ENCODE measurements around the gene SRM.
"Not testable (repeated sequence)": the region's sequence is repeated elsewhere in the genome, so short reads cannot be mapped to it uniquely, and the experiment has no call there.

The SRM gene

DNA sequence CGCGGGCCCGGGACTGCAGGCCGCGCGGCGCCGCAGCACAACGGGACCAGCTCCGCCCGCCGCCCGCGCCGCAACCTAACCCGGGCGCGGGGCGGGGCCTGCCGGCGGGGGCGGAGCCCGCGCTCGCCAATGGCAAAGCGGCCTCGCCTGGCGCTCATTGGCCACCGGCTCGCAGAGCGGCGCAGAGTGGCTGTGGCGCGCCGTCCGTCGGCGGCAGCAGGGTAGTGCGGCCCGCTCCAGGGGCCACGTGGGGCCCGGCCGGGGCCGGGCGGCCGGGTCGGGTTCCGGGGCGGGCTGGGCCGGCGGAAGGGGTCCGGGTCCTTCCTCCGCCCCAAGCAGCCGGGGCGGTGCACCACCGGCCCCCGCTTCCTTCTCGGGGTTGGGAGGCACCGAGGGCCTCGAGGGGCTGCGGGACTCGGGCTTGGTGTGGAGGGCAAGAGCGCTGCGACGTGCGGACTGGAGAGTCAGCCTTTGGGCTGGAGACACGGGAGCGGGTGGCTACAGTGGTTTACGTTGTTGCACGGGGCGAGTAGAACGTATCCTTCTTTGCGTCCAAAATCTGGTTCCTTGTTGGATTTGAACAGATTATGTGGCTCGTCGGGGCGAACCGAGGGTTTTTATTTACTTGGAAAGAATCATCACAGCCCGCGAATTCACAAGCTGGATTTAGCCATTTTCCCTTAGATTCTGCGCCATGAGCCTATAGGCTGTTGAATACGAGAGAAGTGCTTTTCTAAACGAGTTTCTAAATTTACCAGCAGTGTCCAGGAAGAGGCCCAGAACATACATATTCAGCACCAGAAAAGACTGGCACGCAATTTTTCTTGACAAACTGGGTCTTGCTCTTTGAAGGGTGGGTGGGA is at the start of gene SRM:
SRM (minus strand) TSS at position 51 of the 863 bp plus-strand sequence. CDS start 75 bp downstream, outside the sequence.
- DNase-seq (ENCODE audit: low read depth, low spot score) = peak; percentile 89

DNA sequence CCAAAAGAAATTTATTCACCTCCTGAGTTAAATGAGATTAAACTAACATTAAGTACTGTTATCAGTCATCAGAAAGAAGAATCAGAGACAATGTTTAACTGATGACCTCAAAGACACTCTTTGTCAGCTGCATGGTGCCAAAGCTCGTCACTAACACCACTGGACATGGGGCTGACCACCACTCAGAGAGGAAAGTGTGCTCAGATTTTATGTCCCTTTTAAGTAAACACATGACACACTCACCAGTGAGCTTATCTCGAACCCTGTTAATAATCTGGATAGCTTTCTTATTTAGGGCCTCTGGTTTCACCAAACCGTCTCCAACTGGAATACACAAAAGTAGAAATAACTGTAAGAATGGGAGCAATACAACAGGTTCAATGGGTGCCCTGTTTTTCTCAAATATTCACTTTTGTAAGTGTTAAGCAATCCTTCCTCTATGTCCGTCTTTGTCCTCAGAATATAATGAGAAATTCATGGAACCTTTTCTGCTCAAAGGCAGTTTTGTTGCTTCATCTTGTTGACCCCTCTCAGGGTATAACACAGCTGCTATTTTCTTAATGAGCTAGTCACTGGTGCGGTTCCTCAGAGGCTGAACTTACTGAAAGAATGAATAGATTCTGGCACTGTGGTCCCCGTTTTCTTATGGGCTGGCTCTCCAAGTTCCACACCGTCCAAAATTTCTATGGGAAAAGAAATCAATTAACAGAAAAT is 49.4 kb upstream of the SRM start:
- DNase-seq (ENCODE audit: low read depth, low spot score) = no peak

DNA sequence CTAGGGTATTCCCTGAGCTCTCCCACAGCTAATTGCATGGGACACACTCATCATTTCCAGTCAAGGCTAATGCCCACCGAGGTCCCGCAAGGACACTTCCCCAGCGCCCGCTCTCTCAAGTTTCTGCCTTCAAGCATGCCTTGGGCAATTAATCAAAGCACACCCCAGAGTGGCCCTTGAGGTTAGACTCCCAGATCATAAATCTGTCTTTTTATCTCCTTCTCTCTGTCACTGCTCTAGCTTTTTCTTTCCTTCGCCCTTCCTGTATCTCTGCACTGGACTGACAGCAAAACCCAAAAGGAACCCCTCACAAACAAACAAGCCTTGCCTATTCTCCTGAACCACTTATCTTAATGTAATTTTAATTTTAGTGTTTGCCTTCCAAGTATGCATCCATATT is 47.8 kb upstream of the SRM start:
- DNase-seq (ENCODE audit: low read depth, low spot score) = no peak

DNA sequence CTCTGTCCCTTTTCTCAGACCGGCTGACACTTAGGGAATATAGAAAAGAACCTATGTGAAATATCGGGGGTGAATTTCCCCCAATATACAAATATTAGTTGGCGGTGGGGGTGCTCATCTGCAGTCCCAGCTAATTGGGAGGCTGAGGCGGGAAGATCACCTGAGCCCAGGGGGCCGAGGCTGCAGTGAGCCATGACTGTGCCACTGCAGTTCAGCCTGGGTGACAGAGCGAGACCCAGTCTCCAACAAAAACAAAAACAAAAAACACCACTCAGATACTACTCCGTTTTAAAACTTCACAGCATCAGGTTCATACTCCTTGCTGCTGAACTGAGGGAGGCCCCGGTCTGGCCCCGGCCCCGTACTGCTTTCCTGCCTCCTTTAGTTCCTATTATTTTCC is 45.8 kb upstream of the SRM start:
- no peak for DNase-seq (ENCODE audit: low read depth, low spot score)

DNA sequence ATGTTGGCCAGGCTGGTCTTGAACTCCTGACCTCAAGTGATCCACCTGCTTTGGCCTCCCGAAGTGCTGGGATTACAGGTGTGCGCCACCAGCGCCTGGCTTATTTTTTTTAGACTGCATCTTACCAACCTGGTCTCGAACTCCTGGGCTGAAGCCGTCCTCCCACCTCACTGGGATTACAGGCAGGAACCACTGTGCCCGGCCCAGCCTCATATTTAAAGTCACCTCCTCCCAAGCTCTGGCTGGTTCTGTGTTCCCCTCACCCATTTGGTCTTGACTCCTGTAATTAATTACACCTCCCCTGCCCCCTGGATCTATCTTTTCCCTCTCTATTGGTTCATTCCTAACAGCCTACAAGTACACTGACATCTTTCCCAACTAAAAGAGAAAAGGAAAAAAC is 41.5 kb upstream of the SRM start:
- DNase-seq (ENCODE audit: low read depth, low spot score) = no peak

DNA sequence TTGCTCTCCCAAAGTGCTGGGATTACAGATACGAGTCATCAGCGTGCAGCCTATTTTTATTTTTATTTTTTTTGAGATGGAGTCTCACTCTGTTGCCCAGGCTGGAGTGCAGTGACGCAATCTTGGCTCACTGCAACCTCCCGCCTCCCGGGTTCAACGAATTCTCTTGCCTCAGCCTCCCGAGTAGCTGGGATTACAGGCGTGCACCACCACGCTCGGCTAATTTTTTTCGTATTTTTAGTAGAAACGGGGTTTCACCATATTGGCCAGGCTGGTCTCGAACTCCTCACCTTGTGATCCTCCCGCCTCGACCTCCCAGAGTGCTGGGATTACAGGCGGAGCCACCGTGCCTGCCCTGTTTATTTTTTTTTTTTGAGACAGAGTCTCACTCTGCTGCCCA is 41.0 kb upstream of the SRM start:
- DNase-seq (ENCODE audit: low read depth, low spot score) = not testable (repeated sequence)

DNA sequence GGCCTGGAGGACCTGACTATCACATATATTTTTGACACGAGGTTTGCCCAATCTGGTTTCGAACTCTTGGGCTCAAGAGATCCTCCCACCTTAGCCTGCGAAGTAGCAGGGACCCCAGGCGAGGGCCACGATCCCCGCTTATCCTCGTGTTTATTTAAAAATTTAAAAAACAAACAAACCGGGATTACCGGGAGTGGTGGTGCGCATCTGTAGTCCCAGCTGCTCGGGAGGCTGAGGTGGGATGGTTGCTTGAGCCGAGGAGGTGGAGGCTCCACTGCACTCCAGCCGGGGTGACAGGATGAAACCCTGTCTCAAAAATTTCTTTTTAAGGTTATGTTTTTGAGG is 40.3 kb upstream of the SRM start:
- DNase-seq (ENCODE audit: low read depth, low spot score) = no peak

DNA sequence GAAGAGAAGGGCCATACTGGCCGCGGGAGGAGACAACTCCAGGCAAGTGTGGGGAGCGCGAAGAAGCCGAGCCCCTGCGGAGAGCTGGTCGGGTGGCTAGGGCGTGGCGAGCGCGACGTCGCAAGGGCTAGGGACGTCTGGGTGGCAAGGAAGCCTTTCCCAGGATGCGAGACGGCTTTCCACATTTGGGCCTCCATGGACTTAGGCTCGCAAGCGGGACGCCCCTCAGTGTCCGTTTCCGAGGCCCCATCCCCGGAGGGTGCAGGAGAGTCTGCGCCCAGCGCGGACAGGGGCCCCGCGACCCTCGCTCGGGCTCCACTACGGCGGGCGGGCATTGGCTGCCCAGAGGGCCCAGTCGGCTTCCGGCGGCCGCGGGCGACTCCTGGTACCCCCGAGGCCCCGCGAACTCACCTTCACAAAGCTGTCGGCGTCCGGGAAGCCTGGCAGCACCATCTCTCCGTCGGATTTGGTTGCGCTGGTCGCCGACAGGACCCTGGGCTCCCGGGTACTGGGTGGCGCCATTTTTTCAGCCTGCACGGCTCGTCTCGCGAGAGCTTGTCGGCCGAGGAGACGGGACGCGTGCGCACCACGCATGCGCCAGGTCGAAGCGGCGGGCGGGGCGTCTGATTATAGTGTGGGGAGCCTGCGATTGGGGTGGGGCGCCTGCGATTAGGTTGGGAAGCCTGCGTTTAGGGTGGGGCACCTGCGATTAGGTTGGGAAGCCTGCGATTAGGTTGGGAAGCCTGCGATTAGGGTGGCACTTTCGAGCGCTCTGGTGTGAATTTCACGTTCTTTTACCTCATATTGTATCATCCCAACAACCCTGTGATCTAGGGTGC is 39.7 kb upstream of the SRM start, which contains the start of gene EXOSC10:
EXOSC10 (minus strand) TSS at position 560 of the 839 bp plus-strand sequence; CDS start at position 522, 38 bp downstream.
- peak; percentile 94 for DNase-seq (ENCODE audit: low read depth, low spot score)

DNA sequence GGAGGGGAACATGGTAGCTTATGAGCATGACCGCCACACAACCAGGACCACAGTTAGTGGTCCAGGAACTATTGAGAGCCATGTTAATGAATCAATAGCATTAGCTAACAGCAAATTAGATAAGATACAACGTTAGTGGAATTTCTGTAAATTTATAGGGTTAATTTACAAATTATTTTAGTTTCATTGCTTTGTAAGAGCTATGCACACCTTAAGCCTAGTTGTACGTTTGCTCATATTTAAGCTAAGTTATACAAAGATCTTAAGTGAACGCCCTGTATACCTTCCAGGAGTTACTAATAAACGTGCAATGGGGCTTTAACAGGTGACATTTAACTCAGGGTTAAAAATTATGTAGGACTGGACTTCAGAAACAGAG is 39.1 kb upstream of the SRM start:
- DNase-seq (ENCODE audit: low read depth, low spot score) = no peak

DNA sequence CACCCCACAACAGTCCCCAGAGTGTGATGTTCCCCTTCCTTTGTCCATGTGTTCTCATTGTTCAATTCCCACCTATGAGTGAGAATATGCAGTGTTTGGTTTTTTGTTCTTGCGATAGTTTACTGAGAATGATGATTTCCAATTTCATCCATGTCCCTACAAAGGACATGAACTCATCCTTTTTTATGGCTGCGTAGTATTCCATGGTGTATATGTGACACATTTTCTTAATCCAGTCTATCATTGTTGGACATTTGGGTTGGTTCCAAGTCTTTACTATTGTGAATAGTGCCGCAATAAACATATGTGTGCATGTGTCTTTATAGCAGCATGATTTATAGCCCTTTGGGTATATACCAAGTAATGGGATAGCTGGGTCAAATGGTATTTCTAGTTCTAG is 24.0 kb upstream of the SRM start:
- not testable (repeated sequence) for DNase-seq (ENCODE audit: low read depth, low spot score)

DNA sequence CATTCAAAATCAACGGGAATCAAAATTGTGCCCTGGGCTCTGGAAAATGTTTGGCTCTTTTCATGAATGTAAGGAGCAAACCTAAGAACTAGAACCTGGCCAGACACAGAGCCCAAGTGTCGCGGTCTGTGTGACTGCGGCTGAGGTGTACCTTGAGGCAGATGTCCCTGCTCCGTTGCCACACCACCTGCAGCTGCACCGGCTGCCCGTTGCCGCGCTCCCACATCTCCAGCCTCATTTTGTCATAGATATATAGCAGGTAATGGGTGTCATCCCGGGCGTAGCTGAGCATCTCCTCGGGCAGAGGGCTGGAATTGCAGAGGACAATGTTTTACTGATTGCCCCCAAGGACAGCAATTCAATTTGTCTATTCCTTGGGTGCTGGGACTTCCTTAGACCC is 21.1 kb upstream of the SRM start:
- DNase-seq (ENCODE audit: low read depth, low spot score) = no peak

DNA sequence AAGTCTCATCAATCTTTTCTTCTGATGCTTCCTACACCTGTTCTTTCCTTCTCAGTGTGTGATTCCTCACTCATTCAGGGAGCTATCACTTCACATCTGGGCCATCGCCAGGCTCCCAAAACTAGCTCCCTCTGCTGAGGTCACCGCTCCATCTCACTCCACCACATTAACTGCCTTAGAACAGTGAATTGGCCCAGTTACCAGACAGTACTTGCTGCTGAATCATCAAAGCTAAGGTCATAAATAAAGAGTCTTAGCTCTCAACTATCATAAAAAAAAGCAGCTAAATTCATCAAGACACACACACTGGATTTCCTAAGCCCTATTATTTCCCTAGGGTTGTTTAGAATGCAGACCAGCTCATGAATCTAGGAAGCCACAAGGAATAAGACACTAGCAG is 18.8 kb upstream of the SRM start:
- no peak for DNase-seq (ENCODE audit: low read depth, low spot score)

DNA sequence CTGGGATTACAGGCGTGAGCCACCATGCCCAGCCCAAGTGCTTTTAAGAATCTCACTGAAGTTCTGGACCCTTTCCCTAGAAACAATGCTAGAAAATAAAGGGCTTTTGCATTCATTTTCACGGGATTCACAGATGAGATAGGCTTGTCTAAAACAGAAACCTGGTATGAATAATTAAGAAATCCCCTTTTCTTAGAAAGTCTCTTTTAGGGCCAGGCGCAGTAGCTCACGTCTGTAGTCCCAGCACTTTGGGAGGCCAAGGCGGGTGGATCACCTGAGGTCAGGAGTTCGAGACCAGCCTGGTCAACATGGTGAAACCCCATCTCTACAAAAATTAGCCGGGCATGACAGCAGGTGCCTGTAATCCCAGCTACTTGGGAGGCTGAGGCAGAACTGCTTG is 13.6 kb upstream of the SRM start:
- DNase-seq (ENCODE audit: low read depth, low spot score) = not testable (repeated sequence)

DNA sequence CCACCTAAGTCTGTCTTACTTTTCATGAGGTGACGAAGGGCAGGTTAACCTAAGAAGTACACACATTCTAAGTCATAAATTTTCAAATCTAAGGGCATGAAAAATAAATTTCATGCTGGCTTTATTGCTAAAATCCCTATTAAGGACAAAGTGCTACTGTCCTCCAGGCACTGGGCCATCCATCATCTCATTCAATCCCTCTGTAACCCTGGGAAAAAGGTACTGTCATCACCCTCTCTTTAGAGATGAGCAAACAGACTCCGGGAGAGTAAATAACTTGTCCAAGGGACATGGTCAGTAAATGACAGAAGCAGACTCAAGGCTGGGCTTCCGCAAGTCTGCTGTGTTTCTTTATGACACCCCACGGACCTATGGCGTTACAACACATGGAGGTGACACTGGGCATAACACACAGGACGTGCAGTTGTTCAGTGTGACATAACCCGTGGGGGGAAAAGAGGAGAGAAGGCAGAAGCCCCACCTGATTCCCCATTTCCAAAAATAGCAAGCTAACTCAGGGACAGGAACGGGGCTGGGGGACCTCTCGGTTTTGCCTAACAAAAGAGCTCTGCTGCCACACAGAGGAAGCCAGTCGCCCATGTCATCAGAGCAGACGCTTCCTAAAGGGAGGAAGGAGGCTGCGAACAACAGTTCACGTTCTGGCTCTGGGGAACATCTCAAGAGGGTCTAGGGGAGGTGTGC is 12.5 kb upstream of the SRM start:
- DNase-seq (ENCODE audit: low read depth, low spot score) = no peak

DNA sequence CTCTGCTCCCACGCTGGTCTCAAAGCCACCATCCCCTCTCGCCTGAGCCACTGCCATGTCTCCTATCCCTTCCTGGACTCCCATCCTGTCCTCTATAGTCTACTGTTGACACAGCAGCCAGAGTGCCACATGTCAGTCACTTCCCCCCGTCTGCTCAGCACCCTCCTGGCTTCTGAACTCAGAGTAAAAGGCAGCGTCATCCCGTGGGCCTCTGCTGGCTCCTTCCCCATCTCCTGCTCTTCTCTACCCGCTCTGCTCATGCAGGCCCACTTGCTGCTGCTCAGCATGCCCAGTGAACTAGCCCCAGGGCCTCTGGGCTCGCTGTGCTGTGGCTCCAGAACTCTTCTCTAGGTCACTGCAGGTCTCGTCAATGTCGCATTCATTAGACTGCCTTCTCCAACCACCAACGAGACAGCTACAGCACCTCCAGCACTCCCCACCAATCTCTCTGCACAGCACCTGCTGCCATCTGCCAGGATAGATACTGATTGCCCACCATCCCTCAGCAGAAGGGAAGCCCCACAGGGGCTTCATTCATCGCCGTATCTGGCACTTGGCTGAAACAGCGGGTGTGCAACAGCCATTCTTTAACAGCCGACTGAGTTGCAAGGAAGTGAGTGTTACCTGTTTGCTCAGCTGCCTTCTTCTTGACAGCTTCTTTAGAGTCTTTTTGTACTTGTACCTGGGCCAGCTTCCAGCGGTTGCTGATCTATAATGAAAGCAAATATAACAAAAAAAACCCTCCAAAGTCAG is 11.8 kb upstream of the SRM start:
- DNase-seq (ENCODE audit: low read depth, low spot score) = no peak

DNA sequence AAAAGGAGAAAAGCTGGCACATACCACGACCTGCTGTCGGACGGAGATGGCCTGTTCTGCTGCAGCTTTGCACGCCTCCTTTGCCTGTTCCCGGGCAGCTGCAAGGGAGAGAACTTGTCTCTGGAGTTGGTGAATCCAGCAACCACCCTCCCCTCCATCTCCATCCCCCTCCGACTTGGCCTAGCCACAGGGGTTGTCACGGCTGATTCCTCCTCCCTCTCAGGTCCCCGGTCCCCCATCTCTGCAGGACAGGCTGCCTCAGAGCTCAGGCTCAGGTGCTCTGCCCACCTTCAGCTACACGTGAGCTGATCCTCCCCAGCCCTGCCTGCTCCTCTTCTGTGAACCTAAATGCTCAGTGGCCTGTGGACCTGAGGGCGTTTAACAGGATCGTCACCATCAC is 11.1 kb upstream of the SRM start:
- DNase-seq (ENCODE audit: low read depth, low spot score) = no peak

DNA sequence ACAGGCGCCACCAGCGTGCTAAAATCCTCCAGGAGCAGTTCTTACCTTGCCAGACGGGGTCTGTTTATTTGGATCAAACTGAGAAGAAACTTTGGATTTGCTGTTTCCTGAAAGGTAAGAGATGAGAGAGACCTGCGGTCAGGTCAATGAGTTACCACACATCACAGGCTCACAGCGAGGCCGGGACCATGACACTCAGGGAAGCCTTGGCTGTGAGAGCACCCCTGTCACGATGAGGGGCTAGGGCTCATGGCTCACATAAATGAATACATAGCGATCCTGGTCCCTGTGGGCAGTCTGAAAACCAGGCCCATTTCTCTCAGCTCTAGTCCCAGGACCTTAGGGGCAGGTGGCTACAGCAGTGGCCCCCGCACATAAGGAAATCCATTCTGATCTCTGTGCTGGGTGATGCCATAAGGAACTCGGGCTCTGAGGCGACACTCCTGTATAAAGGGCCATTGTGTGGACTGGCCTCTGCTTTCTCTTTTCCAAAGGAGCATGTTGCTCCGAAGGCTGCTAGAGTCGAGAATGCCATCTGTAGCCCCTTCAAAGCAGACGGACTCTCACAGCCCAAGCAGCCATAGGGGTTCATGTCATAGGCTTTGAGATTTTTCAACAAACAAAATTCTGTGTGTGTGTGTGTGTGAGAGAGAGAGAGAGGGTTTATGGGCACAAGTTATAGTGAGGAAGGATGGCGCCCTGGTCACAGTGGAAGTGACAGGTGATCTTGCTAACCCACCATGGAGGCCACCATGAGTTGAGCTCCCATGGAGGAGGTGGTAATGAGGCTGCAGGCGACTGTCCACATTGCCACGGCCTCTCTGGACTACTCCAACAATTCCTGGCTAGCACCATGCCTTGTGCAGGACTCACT is 9.0 kb upstream of the SRM start:
- DNase-seq (ENCODE audit: low read depth, low spot score) = no peak

DNA sequence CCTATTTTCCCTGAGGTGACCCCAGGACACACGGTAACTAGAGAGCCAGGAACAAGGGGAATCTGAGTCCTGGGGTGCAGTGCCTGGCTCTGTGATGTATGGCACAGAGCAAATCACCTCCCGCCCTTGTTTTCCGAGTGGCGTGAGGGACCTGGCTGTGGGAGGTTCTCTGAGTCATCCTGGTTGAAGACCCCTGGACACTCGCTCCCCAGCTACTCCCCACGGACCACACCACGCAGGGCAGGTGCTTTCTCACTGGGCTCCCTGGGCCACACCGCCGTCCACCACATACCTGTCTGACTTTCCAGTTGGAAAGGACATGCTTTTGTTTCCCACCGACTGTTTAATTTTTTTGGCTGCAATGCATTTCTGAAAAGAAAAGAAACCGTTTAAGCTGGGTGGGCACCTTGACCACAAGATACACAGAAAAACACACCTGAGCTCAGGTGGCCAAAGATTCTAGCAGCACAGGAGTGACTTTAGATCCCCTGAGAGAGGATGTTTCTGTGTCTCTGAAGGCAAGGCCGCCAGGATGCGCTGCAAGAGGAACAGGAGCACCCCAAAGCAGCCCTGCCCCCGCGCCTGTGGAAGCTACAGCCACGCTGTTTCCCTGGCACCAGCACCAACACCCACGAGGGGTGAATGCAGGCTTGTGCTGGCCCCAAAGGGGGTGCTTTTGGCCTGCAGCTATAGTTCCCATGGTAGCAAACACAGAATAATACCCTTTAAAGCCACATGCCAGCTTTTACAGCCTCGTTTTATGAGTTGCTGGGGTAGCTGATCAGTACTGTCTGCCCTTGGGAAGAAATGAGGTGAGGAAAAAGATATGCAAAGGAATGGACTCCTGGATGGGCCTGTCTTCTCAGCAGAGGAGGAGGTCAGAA is 8.1 kb upstream of the SRM start:
- DNase-seq (ENCODE audit: low read depth, low spot score) = no peak

DNA sequence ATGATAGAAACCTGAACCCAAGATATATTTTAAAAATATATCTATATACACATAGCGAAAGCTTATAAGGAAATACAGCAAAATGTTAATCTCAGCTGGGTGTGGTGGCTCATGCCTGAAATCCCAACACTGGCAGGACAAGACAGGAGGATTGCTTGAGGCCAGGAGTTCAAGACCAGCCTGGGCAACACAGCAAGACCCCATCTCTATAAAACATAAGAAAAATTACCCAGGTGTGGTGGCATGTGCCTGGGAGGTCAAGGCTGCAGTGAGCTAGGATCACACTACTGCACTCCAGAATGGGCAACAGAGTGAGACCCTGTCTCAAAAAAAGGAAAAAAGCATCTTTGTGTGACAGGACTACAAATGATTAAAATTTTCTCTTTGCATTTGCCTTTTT is 6.0 kb upstream of the SRM start:
- no peak for DNase-seq (ENCODE audit: low read depth, low spot score)

Measured in ELF-1 (cell line).